GM12873 (cell line): Measurements from ENCODE around the gene SLC35F3.

Experiments used
- TF ChIP-seq, protein P1 (sequence below): IDR thresholded peaks from 2 replicates; pipeline ENCODE4 v1.5.1; 2012; ENCODE audit warnings: low read depth, mild to moderate bottlenecking, moderate library complexity, low read length, control low read depth; ENCODE audit not compliant: insufficient read depth; ENCODE audit errors: missing control alignments

The SLC35F3 gene

DNA sequence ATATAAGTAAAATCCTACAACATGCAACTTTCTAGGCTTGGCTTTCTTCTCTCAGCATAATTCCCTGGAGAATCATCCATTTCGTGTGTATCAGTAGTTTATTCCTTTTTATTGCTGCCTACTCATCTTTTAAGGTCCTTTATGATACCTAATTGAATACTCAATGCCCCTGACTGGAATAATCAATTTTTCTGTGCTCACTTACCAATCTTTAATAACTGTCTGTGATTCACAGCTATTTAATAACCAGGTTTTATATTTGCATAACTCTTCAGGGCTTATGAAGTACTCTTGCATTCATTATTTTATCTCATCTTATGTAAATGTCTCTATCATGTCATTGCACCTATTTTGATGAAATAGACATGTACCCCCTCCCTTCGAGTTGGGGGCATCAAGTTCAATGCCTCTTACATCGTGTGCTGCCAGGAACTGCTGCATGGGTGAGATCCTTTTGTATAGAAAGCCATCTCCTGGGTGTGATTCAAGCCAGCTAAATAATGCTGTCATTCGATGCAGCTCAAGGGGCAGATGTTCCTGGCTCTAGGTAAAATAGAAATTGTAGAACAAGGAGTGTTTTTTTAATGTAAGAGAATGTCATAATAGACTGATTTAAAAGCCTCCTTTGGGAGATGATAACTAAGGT is 222.7 kb downstream of the SLC35F3 start:
- TF ChIP-seq, protein P1, sequence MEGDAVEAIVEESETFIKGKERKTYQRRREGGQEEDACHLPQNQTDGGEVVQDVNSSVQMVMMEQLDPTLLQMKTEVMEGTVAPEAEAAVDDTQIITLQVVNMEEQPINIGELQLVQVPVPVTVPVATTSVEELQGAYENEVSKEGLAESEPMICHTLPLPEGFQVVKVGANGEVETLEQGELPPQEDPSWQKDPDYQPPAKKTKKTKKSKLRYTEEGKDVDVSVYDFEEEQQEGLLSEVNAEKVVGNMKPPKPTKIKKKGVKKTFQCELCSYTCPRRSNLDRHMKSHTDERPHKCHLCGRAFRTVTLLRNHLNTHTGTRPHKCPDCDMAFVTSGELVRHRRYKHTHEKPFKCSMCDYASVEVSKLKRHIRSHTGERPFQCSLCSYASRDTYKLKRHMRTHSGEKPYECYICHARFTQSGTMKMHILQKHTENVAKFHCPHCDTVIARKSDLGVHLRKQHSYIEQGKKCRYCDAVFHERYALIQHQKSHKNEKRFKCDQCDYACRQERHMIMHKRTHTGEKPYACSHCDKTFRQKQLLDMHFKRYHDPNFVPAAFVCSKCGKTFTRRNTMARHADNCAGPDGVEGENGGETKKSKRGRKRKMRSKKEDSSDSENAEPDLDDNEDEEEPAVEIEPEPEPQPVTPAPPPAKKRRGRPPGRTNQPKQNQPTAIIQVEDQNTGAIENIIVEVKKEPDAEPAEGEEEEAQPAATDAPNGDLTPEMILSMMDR, result no peak

DNA sequence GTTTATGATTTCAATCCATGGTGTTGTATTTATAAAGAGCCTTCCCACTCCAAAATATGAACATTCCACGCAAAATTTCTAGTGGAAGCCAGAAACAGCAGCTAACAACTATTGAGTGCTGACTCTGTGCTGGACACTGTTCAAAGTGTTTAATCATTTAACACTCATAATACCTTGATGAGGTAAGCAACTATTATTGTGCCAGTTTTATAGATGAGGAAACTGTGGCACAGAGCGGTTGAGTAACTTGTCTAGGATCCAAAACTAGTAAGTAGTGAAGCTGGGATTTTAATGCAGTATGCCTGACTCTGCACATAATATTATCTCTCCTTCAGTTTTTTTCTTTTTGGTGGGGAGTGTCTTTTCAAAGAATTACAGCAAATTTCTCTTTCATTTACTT is 228.3 kb downstream of the SLC35F3 start:
- TF ChIP-seq, protein P1, result no peak

DNA sequence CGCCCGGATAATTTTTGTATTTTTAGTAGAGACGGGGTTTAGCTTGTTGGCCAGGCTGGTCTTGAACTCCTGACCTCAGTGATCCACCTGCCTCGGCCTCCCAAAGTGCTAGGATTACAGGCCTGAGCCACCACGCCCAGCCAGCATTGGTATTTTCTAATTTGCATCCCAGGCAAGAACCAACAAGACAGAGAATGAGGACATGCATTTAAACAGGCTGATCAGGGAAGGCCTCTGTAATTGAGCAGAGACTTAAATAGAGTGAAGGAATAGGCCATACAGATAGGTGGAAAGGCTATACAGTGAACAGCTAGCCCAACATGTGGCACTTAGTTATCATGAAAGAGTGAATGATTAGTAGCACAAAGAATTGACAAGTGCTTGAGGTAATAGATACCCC is 230.4 kb downstream of the SLC35F3 start:
- TF ChIP-seq, protein P1, result no peak

- TF ChIP-seq, protein P1, result no peak
Observed at GRCh38 chr1:234135501-234135900, 231.0 kb downstream of the SLC35F3 start.

- TF ChIP-seq, protein P1, result no peak
Observed at GRCh38 chr1:234136073-234136472, 231.6 kb downstream of the SLC35F3 start.

DNA sequence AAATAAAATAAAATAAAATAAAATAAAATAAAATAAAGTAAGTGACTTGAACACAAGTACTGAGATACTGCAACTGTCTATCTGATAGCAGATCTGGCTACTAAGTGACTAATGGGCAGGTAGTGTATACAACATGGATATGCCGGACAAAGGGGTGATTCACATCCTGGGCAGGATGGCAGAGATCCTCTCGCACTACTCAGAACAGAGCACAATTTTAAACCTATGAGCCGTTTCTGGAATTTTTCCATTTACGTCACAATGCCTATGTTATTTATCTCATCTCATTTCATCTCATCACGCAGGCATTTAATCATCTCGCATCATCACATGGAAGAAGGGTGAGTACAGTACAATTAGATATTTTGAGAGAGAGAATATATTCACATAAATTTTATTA is 235.5 kb downstream of the SLC35F3 start:
- TF ChIP-seq, protein P1, result no peak

- TF ChIP-seq, protein P1, result no peak
Observed at GRCh38 chr1:234140388-234140787, 235.9 kb downstream of the SLC35F3 start.
